HEK293T (cell line): Measurements from ENCODE around the gene ANO9.

Experiments
- BHLHE40 ChIP-seq: fragments of 450-650 bp; IDR thresholded peaks from 2 replicates; pipeline ENCODE4 v1.6.1; 2016; ENCODE audit warnings: mild to moderate bottlenecking, moderate library complexity, borderline replicate concordance
- ELF4 ChIP-seq: fragments of 450-650 bp; IDR thresholded peaks from 2 replicates; pipeline ENCODE4 v1.6.1; 2017; ENCODE audit warnings: antibody characterized with exemption
- FOXA1 ChIP-seq: fragments of 450-650 bp; IDR thresholded peaks from 2 replicates; pipeline ENCODE4 v1.6.1; 2016; ENCODE audit warnings: mild to moderate bottlenecking
- FOXK2 ChIP-seq: fragments of 450-650 bp; IDR thresholded peaks from 2 replicates; pipeline ENCODE4 v1.6.1; 2016; ENCODE audit warnings: mild to moderate bottlenecking
- HDGF ChIP-seq: fragments of 450-650 bp; IDR thresholded peaks from 2 replicates; pipeline ENCODE4 v1.6.1; 2017; ENCODE audit warnings: antibody characterized with exemption, borderline replicate concordance
- NFRKB ChIP-seq: fragments of 450-650 bp; IDR thresholded peaks from 2 replicates; pipeline ENCODE4 v1.6.1; 2016; ENCODE audit warnings: mild to moderate bottlenecking, moderate library complexity
- PKNOX1 ChIP-seq: fragments of 450-650 bp; IDR thresholded peaks from 2 replicates; pipeline ENCODE4 v1.6.1; 2016
- SP1 ChIP-seq: fragments of 450-650 bp; IDR thresholded peaks from 2 replicates; pipeline ENCODE4 v1.6.1; 2017
- TARDBP ChIP-seq: fragments of 450-650 bp; IDR thresholded peaks from 2 replicates; pipeline ENCODE4 v1.6.1; 2016

DNA sequence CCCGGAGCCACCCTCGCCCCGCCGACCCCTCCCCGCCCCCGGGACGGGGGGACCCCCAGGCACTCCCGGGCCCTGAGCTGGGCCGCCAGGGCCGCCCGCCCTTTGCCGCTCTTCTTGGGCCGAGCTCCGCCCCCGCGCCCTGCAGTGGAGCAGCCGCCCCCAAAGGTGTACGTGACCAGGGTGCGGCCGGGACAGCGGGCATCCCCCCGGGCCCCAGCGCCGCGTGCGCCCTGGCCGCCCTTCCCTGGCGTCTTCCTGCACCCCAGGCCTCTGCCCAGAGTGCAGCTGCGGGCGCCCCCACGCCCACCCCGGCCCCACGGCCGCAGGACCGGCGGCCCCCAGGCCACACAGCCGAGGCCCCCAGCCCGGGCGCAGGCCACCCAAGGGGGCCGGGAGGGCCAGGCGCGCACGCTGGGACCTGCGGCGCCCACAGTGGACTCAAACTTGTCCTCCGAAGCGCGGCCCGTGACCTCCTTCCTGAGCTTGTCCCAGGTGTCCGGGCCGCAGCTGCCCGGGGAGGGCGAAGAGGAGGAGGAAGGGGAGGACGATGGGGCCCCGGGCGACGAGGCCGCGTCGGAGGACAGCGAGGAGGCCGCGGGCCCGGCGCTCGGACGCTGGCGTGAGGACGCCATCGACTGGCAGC lies 65.2 kb downstream of the ANO9 start:
- no peak for TF ChIP-seq NFRKB
- TF ChIP-seq HDGF, result no peak
- TF ChIP-seq FOXK2, result no peak
- TF ChIP-seq ELF4, result no peak
- TF ChIP-seq BHLHE40, result no peak
- TF ChIP-seq FOXA1, result no peak
- no peak for TF ChIP-seq PKNOX1
- TF ChIP-seq SP1, result no peak
- TF ChIP-seq TARDBP, result no peak
